LNCaP clone FGC (cell line): ENCODE data around the gene USP43.

Experiments used
- DNase-seq: peaks from one replicate; pipeline ENCODE4 v3.0.0-alpha.2; 2011; ENCODE audit warnings: low read depth
- H3K4me3 ChIP-seq: 2 replicates; pipeline ENCODE4 v1.5.1; 2011; ENCODE audit warnings: mild to moderate bottlenecking, low read depth, low read length, control low read depth
- CTCF ChIP-seq: IDR thresholded peaks from 2 replicates; pipeline ENCODE4 v1.5.1; 2012; ENCODE audit warnings: mild to moderate bottlenecking; ENCODE audit not compliant: control insufficient read depth, insufficient read depth; ENCODE audit errors: extremely low read depth

USP43 gene

DNA sequence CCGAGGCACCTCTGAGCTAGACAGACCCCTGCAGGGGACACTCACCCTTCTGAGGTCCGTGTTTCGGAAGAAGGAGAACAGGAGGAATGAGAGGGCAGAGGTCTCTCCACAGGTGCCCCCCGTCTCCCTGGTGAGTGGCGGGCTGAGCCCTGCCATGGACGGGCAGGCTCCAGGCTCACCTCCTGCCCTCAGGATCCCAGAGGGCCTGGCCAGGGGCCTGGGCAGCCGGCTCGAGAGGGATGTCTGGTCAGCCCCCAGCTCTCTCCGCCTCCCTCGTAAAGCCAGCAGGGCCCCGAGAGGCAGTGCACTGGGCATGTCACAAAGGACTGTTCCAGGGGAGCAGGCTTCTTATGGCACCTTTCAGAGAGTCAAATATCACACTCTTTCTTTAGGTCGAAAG is 83.2 kb downstream of the USP43 start:
- DNase-seq, result no peak
- no peak overlapping the region for H3K4me3 ChIP-seq
- no peak for TF ChIP-seq CTCF

DNA sequence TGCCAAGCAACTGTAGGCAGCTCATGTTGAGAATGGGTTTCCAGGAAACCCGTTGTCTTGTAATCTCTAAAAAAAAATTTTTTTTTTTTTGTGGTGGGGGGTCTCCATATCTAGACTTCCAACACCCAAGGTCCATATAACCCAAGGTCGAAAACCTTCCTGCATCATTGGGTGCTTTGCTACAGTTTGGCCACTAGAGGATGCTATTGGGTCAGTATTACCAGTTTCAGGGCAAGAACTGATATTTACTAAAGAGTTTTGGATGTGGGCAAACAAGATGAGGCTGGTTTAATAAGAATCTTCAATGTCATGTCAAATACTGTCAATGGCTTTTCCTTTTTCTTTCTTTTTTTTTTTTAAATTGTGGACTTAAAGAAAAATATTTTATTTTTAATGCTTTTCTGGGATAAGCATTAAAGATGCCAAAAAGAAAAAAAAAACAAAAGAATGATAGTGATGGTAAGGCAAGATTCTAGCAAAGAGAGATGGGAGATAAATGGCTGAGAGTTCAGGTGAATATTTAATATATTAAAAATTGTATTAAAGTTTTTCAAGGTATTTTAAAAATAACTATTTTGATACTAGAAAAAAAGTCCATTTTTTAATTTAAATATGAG is 83.8 kb downstream of the USP43 start:
- peak; percentile 96 for TF ChIP-seq CTCF
- no peak overlapping the region for H3K4me3 ChIP-seq
- peak; percentile 32 for DNase-seq

DNA sequence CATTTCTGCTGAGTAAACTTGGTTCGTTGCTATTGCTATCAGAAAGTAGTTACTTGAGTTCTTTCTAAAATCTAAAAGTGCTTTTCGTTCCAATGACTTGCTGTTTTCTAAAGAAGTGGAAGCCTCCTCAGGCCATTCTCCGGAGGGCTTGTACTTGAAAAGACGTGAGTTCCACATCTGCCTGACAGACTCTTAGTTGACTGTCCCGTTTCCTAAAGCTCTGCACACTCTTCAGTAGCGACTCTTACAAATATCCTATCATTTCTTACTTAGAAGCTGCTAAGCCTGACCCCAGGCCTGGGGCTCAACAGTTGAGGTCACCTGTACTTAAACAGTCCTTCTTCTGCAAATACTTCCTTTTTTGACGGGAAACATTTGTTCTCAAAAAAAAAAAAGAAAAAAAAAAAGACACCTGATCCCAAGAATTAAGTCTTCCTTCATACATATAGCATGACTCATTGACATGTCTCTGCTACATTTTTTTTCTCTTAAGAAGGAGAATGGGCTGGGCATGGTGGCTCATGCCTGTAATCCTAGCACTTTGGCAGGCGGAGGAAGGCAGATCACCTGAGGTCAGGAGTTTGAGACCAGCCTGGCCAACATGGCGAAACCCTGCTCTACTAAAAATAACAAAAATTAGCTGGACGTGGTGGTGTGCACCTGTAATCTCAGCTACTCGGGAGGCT is 84.6 kb downstream of the USP43 start:
- no peak for DNase-seq

DNA sequence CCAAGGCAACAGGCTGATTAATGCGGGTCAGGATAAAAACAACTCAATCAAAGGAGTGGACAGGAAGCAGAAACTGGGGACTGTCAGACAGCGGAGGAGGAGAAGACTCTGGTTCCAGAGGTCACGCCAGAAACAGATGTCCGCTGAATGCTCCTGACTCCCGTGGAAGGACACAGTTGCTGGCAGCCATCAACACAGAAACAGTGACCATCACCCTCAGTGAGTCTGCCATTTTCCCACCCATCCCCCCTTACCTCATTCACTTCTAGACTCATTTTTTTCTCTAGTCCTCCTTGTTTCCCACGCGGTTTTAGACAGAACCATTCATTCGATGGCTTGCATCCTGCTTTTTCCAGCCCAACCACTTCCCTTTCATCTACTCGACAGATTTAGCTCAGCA is 105.2 kb downstream of the USP43 start:
- no peak for TF ChIP-seq CTCF
- no peak for DNase-seq
- H3K4me3 ChIP-seq, result no peak overlapping the region

More for the DNA sequence above, 84.6 kb downstream of the USP43 start:
- H3K4me3 ChIP-seq, result no peak overlapping the region
- TF ChIP-seq CTCF, result no peak

DNA sequence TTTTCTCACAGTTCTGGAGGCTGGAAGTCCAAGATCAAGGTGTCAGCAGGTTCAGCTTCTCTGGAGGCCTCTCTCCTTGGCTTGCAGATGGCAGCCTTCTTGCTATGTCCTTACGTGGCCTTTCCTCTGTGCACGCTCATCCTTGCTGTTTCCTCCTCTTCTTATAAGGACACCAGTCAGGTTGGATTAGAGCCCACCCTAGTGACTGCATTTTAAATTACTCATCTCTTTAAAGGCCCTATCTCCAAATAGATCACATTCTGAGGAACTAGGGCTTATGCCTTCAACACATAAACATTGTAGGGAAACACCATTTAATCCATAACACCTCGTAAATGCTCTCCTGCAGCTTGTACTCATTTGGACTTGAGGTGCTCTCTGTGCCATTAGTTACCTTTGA is 109.8 kb downstream of the USP43 start:
- peak; percentile 6 for DNase-seq
- TF ChIP-seq CTCF, result no peak
- no peak overlapping the region for H3K4me3 ChIP-seq

DNA sequence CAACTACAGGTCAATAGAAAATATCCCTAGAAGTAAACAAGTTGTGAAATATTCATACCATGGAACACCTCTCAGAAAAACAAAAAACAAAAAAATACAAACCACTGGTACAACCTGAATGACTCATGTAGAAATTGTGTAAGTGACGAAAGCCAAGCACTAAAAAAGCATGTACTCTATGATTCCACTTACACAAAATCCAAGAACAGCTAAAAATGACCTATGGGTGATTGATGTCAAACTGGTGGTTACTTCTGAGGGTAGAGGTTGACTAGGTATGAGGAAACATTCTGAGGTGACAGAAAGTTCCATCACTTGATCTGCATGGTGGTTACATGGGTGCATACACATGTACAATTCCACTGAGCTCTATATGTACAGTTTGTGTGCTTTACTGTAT is 114.9 kb downstream of the USP43 start:
- H3K4me3 ChIP-seq, result no peak overlapping the region
- no peak for DNase-seq
- no peak for TF ChIP-seq CTCF

GRCh38 chr17:9763643-9764042 is 118.3 kb downstream of the USP43 start:
- no peak for DNase-seq

More at GRCh38 chr17:9763643-9764042, 118.3 kb downstream of the USP43 start:
- no peak overlapping the region for H3K4me3 ChIP-seq
- no peak for TF ChIP-seq CTCF
